Measurements from ENCODE around the gene NUDCD3. TPM values are rescaled to one million over a fixed set of nuclear protein-coding genes. Genes with fewer than 3 reads are reported as not detected.

NUDCD3 gene
- total RNA-seq, 1 experiment from 2014 or later: 71.9 TPM

- H3K9me3 Mint-ChIP-seq: no peaks in the 10 kb centered on the region
- peaks cover 2% of the 10 kb centered on the region for H3K79me1 ChIP-seq (ENCODE audit: insufficient read depth, low read depth, low read length, poor library complexity, severe bottlenecking)
- no peak overlapping the region for H3T11ph ChIP-seq (ENCODE audit: low read length)
- peaks cover 2% of the 10 kb centered on the region for H3K4me1 ChIP-seq (ENCODE audit: insufficient read depth, low read length)
- no peak for TF ChIP-seq CTCF (conservative IDR thresholded peaks at IDR 0.05)
- H4K5ac ChIP-seq (ENCODE audit: insufficient read length, low read depth, low read length): no peak overlapping the region
- H3K4ac ChIP-seq (ENCODE audit: low read depth, low read length): no peak overlapping the region
- no peak overlapping the region for H2AFZ ChIP-seq (ENCODE audit: low read length)
- no peak overlapping the region for H2BK5ac ChIP-seq (ENCODE audit: insufficient read length, low read length)
- no peak overlapping the region for H4K8ac ChIP-seq (replicated peaks; ENCODE audit: insufficient read length, low read depth, low read length)
- H3K27ac Mint-ChIP-seq: no peak overlapping the region; a peak in 1 of 7 replicates
- H3K18ac ChIP-seq (ENCODE audit: insufficient read length, low read depth, low read length): no peak overlapping the region
- H2BK120ac ChIP-seq (ENCODE audit: low read depth, low read length, poor library complexity, severe bottlenecking): no peak overlapping the region
- no peaks in the 10 kb centered on the region for H3K23me2 ChIP-seq (ENCODE audit: insufficient read length, low read depth, low read length, poor library complexity, severe bottlenecking)
- no peak overlapping the region for H2AK5ac ChIP-seq (ENCODE audit: insufficient read length, low read length)
- no peak overlapping the region for H2BK20ac ChIP-seq (ENCODE audit: low read depth, low read length, poor library complexity, severe bottlenecking)
- WGBS (ENCODE audit: extremely low coverage, insufficient read length, low lambda C conversion rate): no CpG with 5 or more reads among the region's 6 CpGs
- peaks cover 3% of the 10 kb centered on the region; the same call in 1 of the 2 replicates for H3K79me2 ChIP-seq (ENCODE audit: insufficient read depth, low read length)
- H3K9ac ChIP-seq (ENCODE audit: extremely low read depth, insufficient read length, low read length): no peak overlapping the region
- no peak overlapping the region for H4K91ac ChIP-seq (ENCODE audit: insufficient read length, low read depth, low read length)
- H3K4me3 Mint-ChIP-seq: no peak overlapping the region
- peaks cover 4 to 6% of the 10 kb centered on the region in 2 experiments; a peak in 3 of 4 replicates for H3K4me1 Mint-ChIP-seq
- H2BK12ac ChIP-seq (ENCODE audit: insufficient read length, low read depth, low read length): no peak overlapping the region
- no peak overlapping the region for H2BK15ac ChIP-seq (ENCODE audit: low read depth, low read length)
- no peaks in the 10 kb centered on the region for H3K27me3 ChIP-seq (ENCODE audit: insufficient read depth, low read length)
- peaks cover 7 to 12% (median 11%) of the 10 kb centered on the region in 3 experiments; a peak in 6 of 7 replicates for H3K36me3 Mint-ChIP-seq (ENCODE audit: insufficient read depth in 1 of 3, low read depth in 3 of 3)
- H3K56ac ChIP-seq (ENCODE audit: insufficient read length, low read depth, low read length): no peak overlapping the region
- no peak overlapping the region for H3K4me2 ChIP-seq (ENCODE audit: insufficient read depth, insufficient read length, low read length)
- H3K27ac ChIP-seq (ENCODE audit: insufficient read length, low read depth, low read length): no peak overlapping the region
- no peak overlapping the region for H3K23ac ChIP-seq (ENCODE audit: insufficient read length, low read depth, low read length)
- no peaks in the 10 kb centered on the region for H4K20me1 ChIP-seq (ENCODE audit: control insufficient read depth, insufficient read depth, insufficient read length)
- H3K9me3 ChIP-seq (ENCODE audit: control insufficient read depth, low read depth, low read length): no peaks in the 10 kb centered on the region
- DNase-seq: no peak
- H3K27me3 Mint-ChIP-seq (ENCODE audit: low read depth): no peaks in the 10 kb centered on the region; the same call in 1 of the 2 replicates
- H3K14ac ChIP-seq (ENCODE audit: insufficient read depth, low read length): no peak overlapping the region
Observed at GRCh38 chr7:44432381-44432977, 58.0 kb downstream of the NUDCD3 start.

Measured in H9 (cell line).